Stomach smooth muscle (tissue), 2 donors: ENCODE results near the gene OIP5.

ENCODE experiments used
- H3K27ac ChIP-seq: one replicate; pipeline ENCODE4 v1.7.0; 2013; ENCODE audit warnings: mild to moderate bottlenecking, low read length, inconsistent platforms
- H3K27me3 ChIP-seq, 2 donors: one replicate each; pipeline ENCODE4 v1.7.0; 2013; ENCODE audit warnings: low read length in 2 of 2; ENCODE audit not compliant: insufficient read depth in 2 of 2, control insufficient read depth in 1 of 2
- H3K36me3 ChIP-seq, 2 donors: one replicate each; pipeline ENCODE4 v1.7.0; 2013; ENCODE audit warnings: low read length in 2 of 2; ENCODE audit not compliant: control insufficient read depth in 2 of 2, insufficient read depth in 2 of 2
- H3K4me1 ChIP-seq: one replicate; pipeline ENCODE4 v1.7.0; 2013; ENCODE audit warnings: low read length; ENCODE audit not compliant: control insufficient read depth, insufficient read depth
- H3K4me3 ChIP-seq, 2 donors: one replicate each; pipeline ENCODE4 v1.7.0; 2013; ENCODE audit warnings: low read length in 2 of 2
- H3K9ac ChIP-seq, 2 donors: one replicate each; pipeline ENCODE4 v1.7.0; 2013; ENCODE audit warnings: low read length in 2 of 2, mild to moderate bottlenecking in 1 of 2
- H3K9me3 ChIP-seq, 2 donors: one replicate each; pipeline ENCODE4 v1.7.0; 2013; ENCODE audit warnings: low read length in 2 of 2; ENCODE audit not compliant: control insufficient read depth in 2 of 2
- donor health status: healthy.
- donor health status: Pancreatic carcinoma.

Gene OIP5

DNA sequence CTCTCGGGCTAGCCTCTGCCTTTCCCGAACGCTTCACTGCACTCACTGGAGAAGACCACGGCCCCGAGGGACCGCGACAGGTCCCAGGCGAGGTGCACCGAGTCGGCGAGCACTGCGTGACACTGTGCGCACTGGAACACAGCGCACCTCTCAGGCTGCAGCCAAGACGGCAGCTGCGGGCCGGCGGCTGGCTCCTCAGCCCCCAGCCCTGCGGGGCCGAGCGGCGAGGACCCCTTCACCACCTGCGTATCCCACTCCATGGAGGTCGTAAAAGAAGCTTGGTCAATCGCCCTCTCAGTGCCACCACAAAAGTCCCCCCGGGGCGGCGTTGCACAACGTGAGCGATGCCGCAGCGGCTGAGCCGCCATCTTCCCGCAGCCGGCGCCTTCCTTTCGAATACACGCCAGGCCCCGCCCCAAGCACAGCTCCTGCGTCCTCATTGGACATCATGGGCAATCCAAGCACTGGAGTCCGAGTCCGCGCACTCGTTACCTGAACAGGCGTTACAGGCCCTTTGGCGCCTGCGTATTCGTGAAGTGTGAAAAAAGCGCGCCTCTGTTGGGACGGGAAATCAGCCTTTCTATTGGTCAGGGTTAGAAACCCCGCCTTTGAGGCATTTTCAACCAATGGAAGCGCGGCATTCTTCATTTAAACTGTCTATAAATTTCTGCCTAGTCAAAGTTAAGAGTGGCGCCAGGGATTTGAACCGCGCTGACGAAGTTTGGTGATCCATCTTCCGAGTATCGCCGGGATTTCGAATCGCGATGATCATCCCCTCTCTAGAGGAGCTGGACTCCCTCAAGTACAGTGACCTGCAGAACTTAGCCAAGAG lies at the start of gene OIP5, which contains the start of gene NUSAP1:
Gene OIP5 (minus strand): TSS at position 398 of the 832 bp plus-strand sequence. CDS start 30 bp downstream, at position 368.
Gene NUSAP1 (plus strand): TSS at position 688 of the 832 bp plus-strand sequence. CDS start 77 bp downstream, at position 765.
- peak within 1 kb of the TSS; percentile 90 to 93 for H3K4me3 ChIP-seq
- peaks cover 10% of the 10 kb centered on the region for H3K4me1 ChIP-seq
- no peaks in the 10 kb centered on the region for H3K9me3 ChIP-seq
- H3K9ac ChIP-seq: peak within 1 kb of the TSS; percentile 66 to 73
- no peaks in the 10 kb centered on the region for H3K36me3 ChIP-seq
- H3K27me3 ChIP-seq: no peaks in the 10 kb centered on the region
- H3K27ac ChIP-seq: peak within 1 kb of the TSS; percentile 31

GRCh38 chr15:41377978-41378377 lies 45.6 kb upstream of the OIP5 start:
- Histone ChIP-seq H3K27me3 (no peaks in the 10 kb centered on the region), H3K4me1 (no peaks in the 10 kb centered on the region), H3K36me3 (no peaks in the 10 kb centered on the region), H3K9ac (no peak overlapping the region), H3K9me3 (no peaks in the 10 kb centered on the region), H3K27ac (no peak overlapping the region), H3K4me3 (no peak overlapping the region)

GRCh38 chr15:41367418-41367817 lies 35.0 kb upstream of the OIP5 start:
- H3K4me3 ChIP-seq: no peak overlapping the region
- no peaks in the 10 kb centered on the region for H3K9me3 ChIP-seq
- no peaks in the 10 kb centered on the region for H3K4me1 ChIP-seq
- no peaks in the 10 kb centered on the region for H3K36me3 ChIP-seq
- no peaks in the 10 kb centered on the region for H3K27me3 ChIP-seq
- no peak overlapping the region for H3K27ac ChIP-seq
- H3K9ac ChIP-seq: no peak overlapping the region

DNA sequence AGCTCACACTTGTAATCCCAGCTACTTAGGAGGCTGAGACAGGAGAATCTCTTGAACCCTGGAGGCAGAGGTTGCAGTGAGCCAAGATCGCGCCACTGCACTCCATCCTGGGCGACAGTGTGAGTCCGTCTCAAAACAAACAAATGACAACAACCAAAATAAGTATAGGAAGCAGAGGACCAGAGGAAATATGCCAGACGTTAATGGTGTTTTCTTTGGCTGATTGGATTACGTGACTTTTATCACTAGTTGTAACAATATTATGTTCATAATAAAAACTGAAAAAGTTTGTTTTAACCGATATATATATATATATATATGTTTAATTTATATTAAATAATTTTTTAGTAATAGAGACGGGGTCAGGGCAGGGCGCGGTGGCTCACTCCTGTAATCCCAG lies 22.0 kb upstream of the OIP5 start:
- H3K4me1 ChIP-seq: no peaks in the 10 kb centered on the region
- no peaks in the 10 kb centered on the region for H3K27me3 ChIP-seq
- no peak overlapping the region for H3K27ac ChIP-seq
- no peak overlapping the region for H3K4me3 ChIP-seq
- H3K9me3 ChIP-seq: no peaks in the 10 kb centered on the region
- H3K9ac ChIP-seq: no peak overlapping the region
- no peaks in the 10 kb centered on the region for H3K36me3 ChIP-seq

DNA sequence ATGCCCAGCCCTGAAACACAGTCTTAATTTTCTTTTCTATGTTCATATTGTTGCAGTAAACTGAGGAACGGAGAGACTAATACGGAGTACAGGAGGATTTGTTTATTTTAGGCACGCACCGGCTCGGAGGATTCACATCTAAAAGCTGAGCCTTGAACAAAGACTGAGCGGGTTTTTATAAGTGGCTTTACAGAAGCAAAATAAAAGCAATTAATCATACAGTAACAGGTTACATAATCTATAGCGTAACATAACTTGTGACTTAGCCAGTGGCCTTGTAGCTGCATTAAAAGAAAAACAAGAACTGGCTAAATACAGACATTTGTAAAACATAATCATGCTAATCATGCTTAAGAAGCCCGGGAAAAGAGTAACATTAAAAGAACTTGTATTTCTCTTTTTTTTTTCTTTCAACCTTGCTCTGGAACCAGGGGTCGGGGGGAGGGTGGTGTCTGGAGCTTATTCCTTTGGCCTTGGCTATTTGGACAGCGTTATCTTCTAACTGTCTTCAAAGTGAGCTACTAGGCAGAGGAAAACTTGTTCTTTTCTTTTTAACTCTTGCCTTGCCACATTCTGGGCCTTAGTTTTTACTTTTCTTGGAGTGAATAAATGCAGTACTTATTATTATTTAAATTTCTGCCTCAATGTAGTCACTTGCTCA lies 17.8 kb upstream of the OIP5 start:
- Histone ChIP-seq H3K27me3 (no peaks in the 10 kb centered on the region), H3K9ac (no peak overlapping the region), H3K36me3 (no peaks in the 10 kb centered on the region), H3K27ac (no peak overlapping the region), H3K4me3 (no peak overlapping the region), H3K4me1 (no peaks in the 10 kb centered on the region), H3K9me3 (no peaks in the 10 kb centered on the region)

DNA sequence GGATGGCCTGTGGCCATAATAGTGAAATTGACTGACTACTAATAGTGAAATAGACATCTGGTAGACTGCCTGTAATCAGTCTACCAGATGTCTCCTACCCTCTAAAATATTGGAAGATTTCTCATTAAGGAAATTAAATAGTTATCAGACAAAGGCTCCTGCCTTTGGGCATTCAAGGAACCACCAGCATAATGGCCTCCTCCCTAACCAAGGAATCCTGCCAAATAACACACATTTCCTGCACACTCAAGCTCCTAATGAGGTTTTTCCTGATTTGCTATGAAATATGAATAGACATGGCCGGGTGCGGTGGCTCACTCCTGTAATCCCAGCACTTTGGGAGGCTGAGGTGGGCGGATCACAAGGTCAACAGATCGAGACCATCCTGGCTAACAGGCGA lies 14.8 kb upstream of the OIP5 start:
- no peaks in the 10 kb centered on the region for H3K27me3 ChIP-seq
- no peaks in the 10 kb centered on the region for H3K9me3 ChIP-seq
- H3K27ac ChIP-seq: no peak overlapping the region
- H3K36me3 ChIP-seq: no peaks in the 10 kb centered on the region
- no peaks in the 10 kb centered on the region for H3K4me1 ChIP-seq
- H3K4me3 ChIP-seq: no peak overlapping the region
- no peak overlapping the region for H3K9ac ChIP-seq

DNA sequence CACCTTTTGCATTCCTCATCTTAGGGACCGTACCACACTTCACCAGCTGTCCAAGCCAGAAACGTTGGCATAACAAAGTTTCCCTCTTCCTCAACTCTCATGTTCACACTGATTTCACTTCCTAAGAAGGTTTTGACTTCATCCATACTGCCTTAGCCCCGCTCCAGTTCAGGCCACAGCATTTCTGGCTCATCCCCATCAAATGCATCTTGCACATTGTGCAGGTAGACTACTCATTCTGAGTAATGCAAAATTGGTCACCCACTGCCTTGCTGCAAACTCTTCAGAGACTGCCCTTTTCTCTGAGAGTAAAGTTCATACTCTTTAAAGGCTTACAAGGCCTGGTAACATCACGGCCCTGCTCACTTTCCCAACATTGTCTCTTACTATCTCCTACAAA lies 9.1 kb upstream of the OIP5 start:
- H3K4me1 ChIP-seq: no peaks in the 10 kb centered on the region
- H3K27ac ChIP-seq: no peak overlapping the region
- no peaks in the 10 kb centered on the region for H3K36me3 ChIP-seq
- H3K9ac ChIP-seq: no peak overlapping the region
- H3K27me3 ChIP-seq: no peaks in the 10 kb centered on the region
- no peak overlapping the region for H3K4me3 ChIP-seq
- no peaks in the 10 kb centered on the region for H3K9me3 ChIP-seq

- no peak overlapping the region for H3K27ac ChIP-seq
- no peaks in the 10 kb centered on the region for H3K36me3 ChIP-seq
- no peaks in the 10 kb centered on the region for H3K4me1 ChIP-seq
- no peak overlapping the region for H3K9ac ChIP-seq
- no peak overlapping the region for H3K4me3 ChIP-seq
- H3K9me3 ChIP-seq: no peaks in the 10 kb centered on the region
- no peaks in the 10 kb centered on the region for H3K27me3 ChIP-seq
Observed at GRCh38 chr15:41340189-41340695, 7.9 kb upstream of the OIP5 start.

GRCh38 chr15:41337631-41338522 lies 5.5 kb upstream of the OIP5 start:
- Histone ChIP-seq H3K4me3 (no peak overlapping the region), H3K4me1 (peaks cover 2% of the 10 kb centered on the region), H3K9ac (no peak overlapping the region), H3K36me3 (no peaks in the 10 kb centered on the region), H3K27ac (no peak overlapping the region), H3K9me3 (no peaks in the 10 kb centered on the region), H3K27me3 (no peaks in the 10 kb centered on the region)

GRCh38 chr15:41337047-41337446 lies 4.7 kb upstream of the OIP5 start:
- Histone ChIP-seq H3K36me3 (no peaks in the 10 kb centered on the region), H3K9me3 (no peaks in the 10 kb centered on the region), H3K4me1 (peaks cover 7% of the 10 kb centered on the region), H3K4me3 (no peak overlapping the region), H3K9ac (no peak overlapping the region), H3K27me3 (no peaks in the 10 kb centered on the region), H3K27ac (no peak overlapping the region)
